A549 treated with AZD2906 at 1 μM for 4 hours (cell line): Measurements from ENCODE around the gene CDCA8. TPM values are rescaled to one million over a fixed set of nuclear protein-coding genes. Genes with fewer than 3 reads are reported as not detected.

ENCODE experiments used
- total RNA-seq: library from RNA; stranded (reverse); fragments of 200-300 nt; extraction: Qiagen RNA extraction; gene quantifications from 5 replicates; pipeline ENCODE4 v1.2.3, GENCODE V29; 2022

CDCA8 gene
- total RNA-seq, result 45.0 to 48.5 TPM (median 47.4 TPM) in 5 replicates

DNA sequence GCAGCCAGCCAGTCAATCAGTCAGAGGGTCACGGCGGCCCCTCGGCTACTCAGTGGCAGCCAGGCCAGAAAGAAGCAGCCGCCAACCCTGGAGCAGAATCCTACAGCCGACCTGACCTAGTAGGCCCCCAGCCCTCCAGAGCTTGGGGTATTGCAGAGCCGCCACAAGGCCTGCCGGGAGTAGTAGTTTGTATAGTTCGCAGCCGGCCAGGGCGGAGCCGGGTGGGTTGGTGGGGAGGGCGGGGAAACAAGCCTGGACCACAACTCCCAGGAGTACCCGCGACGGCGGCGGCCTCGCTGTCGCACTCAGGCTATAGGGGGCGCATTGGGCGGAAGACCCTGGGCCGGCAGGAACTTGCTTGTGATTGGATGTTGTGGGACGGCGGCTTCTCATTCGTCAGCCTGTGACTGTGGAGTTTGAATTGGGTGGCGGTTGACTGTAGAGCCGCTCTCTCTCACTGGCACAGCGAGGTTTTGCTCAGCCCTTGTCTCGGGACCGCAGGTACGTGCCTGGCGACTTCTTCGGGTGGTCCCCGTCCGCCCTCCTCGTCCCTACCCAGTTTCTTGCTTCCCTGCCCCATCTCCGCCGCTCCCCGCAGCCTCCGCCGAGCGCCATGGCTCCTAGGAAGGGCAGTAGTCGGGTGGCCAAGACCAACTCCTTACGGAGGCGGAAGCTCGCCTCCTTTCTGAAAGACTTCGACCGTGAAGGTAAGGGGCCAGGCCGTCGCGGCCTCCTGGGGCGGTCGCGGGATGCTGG lies at the start of gene CDCA8:
Gene CDCA8 (plus strand): TSS at position 439 of the 756 bp plus-strand sequence. CDS start 175 bp downstream, at position 614.

Other genes starting within 250 kb of the CDCA8 start
- 34.5 to 53.4 TPM (median 51.3 TPM) in 5 replicates for gene ZC3H12A, start 217.9 kb upstream of the CDCA8 start, total RNA-seq
- 54.2 to 80.7 TPM (median 57.9 TPM) in 5 replicates for gene MEAF6, start 177.8 kb upstream of the CDCA8 start, total RNA-seq
- 10.6 to 16.0 TPM (median 15.4 TPM) in 5 replicates for gene SNIP1, start 138.2 kb upstream of the CDCA8 start, total RNA-seq
- gene DNALI1, start 135.6 kb upstream of the CDCA8 start, total RNA-seq, result 0.03 TPM in 1 of 5 replicates, not detected in the others
- gene GNL2, start 96.6 kb upstream of the CDCA8 start, total RNA-seq, result 48.6 to 63.7 TPM (median 52.0 TPM) in 5 replicates
- gene RSPO1, start 57.6 kb upstream of the CDCA8 start, total RNA-seq, result 0.05 to 0.19 TPM (median 0.14 TPM) in 5 replicates
- gene EPHA10, start 72.6 kb downstream of the CDCA8 start, total RNA-seq, result 0.95 to 1.4 TPM (median 1.1 TPM) in 5 replicates
- 21.2 to 26.5 TPM (median 25.0 TPM) in 5 replicates for gene MANEAL, start 101.3 kb downstream of the CDCA8 start, total RNA-seq
- 35.9 to 71.1 TPM (median 57.7 TPM) in 5 replicates for gene C1orf122, start 115.3 kb downstream of the CDCA8 start, total RNA-seq
- gene YRDC, start 115.7 kb downstream of the CDCA8 start, total RNA-seq, result 11.3 to 18.7 TPM (median 16.4 TPM) in 5 replicates
- 4.1 to 5.4 TPM (median 4.5 TPM) in 5 replicates for gene MTF1, start 167.1 kb downstream of the CDCA8 start, total RNA-seq